Esophagus squamous epithelium (tissue), 4 donors: ENCODE data around the gene SLC16A7.

Experiments used
- CTCF ChIP-seq, 6 experiments: fragments of 450-650 bp in 4 of 6; fragments of 200-600 bp in 2 of 6; sonication (generic) in 2 of 6; IDR thresholded peaks; one replicate each; pipeline ENCODE4 v1.5.1; 2016 to 2019; ENCODE audit warnings: antibody characterized with exemption in 6 of 6, mild to moderate bottlenecking in 4 of 6, moderate library complexity in 4 of 6
- POLR2A ChIP-seq, 4 donors: fragments of 450-650 bp; IDR thresholded peaks; one replicate each; pipeline ENCODE4 v1.6.1; 2017; ENCODE audit warnings: antibody characterized with exemption in 4 of 4, mild to moderate bottlenecking in 4 of 4, moderate library complexity in 3 of 4

- TF ChIP-seq CTCF (IDR thresholded peaks at IDR 0.05): no peak
- TF ChIP-seq POLR2A (IDR thresholded peaks at IDR 0.05): peak in 2 of 4 donors; percentile 37 to 42
Measured at GRCh38 chr12:59595883-59596540, at the start of gene SLC16A7.
